GM18520 (cell line): ENCODE results near the gene SRRM3.
"Not testable (repeated sequence)": the region's sequence is repeated elsewhere in the genome, so short reads cannot be mapped to it uniquely, and the experiment has no call there.

Experiments used
- ATAC-seq: cut with Tn5 transposase; IDR thresholded peaks from one replicate; pipeline ENCODE4 v1.9.1; 2021; ENCODE audit not compliant: unreplicated experiment

The SRRM3 gene

DNA sequence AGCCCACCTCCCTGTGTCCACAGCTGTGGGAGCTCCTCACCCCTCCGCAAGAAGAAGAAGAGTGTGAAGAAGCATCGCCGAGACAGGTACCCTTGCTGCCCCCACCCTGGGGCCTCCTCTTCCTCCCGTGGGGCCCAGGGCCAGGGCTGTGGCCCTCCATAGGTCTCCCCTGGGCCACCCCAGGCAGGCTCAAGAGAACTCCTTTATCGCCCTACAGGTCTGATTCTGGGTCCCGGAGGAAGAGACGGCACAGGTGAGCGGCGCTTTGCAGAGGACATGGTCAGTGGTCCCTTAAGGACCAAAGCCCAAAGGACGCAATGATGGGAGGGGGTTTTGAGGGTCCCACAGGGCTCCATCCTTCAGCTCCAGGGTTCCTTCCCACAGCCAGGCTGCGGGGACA lies 59.6 kb downstream of the SRRM3 start:
- ATAC-seq = no peak

DNA sequence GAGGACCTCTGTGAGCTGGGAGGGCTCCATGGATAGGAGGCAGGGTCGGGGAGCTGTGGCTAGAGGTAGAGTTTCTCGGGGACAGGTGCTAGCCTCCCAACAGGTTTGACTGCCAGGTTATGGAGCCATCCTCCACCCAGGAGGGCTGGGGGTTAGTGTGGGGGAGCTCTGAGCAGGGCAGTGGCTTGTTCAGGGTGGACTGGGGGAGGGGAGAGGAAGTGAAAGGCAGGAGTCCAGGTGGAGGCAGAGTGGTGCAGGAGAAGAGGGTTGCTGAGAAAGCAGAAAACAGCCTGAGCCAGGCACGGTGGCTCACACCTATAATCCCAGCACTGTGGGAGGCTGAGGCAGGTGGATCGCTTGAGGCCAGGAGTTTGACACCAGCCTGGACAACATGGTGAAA lies 60.2 kb downstream of the SRRM3 start:
- ATAC-seq = no peak

DNA sequence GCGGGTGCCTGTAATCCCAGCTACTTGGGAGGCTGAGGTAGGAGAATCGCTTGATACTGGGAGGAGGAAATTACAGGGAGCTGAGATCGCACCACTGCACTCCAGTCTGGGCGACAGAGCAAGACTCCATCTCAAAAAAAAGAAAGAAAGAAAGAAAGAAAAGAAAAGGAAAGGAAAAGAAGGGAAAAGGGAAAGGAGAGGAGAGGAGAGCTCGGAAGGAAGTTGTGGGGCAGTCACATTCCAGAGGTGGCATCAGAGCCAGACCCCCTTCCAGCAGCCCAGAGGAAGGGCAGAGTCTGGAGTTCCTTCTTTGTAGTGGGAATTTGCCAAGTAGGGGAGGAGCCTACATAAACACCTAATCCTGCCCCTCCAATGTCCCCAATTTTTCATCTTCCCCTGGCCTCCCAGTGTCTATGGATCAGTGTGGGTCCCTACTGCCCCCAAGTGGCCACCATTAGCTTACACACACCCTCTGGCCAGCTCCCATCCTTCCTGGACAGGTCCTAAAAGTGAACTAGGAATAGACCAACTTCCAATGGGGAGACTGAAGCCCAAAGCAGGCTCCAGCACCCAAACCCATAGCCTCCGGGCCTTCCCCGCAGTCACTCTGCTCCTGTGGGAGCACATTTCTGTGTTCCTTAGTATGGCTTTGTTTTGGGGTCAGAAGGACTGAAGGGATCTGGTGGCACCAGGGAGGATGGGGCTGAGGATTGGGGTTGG lies 61.1 kb downstream of the SRRM3 start:
- ATAC-seq = no peak

DNA sequence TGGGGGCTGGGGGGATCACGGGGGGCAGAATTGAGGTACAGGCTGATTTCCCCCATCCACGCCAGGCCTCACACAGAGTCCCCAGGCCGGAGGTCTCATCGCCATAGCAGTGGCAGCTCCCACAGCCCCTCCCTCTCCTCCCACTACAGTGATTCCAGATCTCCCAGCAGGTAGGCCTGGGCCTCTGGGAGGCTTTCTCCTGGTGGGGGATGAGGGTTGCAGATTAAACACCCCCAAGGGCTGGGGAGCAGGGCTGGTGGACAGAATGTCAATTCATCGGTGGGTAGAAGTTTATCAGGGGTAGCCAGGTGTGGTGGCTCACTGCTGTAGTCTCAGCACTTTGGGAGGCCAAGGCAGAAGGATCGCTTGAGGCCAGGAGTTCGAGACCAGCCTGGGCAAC lies 63.6 kb downstream of the SRRM3 start:
- ATAC-seq = no peak

DNA sequence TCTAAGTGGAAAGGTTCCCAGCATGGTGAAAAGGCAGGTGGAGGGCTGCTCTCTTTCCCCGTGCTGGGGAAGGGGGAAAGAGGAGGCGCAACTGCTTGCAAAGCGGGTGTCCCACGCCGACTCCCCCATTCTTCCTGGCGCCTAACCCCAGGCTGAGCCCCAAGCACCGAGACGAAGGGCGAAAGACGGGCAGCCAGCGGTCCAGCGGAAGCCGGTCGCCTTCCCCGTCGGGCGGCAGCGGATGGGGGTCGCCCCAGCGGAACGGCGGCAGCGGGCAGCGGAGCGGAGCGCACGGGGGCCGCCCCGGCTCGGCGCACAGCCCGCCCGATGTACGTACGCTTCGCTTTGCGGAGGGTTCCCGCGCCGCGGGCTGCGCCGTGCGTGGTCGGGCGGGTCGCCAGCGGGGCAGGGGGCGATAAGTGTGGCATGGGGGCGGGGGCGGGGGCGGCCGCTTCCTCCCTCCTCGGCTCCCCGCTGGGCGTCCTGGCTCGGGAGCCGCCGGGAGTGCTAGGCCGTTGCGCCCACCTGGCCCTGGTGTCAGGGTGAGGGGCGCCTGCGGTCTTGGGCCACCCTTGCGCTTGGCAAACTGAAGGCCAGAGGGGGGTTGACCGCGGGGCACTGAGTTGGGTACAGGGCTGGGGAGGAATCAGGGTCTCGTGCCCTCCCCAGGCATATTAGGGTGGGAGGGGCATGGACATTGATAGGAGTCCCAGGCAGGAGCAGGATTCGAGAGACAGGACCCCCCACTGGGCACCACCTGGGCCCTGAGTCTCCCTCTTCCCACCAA lies 65.6 kb downstream of the SRRM3 start:
- no peak for ATAC-seq

DNA sequence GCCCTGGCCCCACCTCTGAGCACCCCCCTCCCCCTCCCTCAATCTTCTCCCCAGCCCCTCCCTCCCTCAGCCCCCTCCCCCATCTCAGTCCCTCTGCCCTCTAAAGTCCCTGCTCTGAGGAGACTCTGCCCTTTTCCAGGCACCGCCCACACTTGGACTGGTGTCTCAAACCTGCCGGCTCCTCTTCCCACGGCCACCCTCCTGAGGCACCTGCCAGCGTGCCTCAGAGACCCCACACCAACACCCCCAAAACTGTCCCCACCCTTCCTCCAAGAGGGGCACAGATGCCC lies 66.1 kb downstream of the SRRM3 start:
- no peak for ATAC-seq

DNA sequence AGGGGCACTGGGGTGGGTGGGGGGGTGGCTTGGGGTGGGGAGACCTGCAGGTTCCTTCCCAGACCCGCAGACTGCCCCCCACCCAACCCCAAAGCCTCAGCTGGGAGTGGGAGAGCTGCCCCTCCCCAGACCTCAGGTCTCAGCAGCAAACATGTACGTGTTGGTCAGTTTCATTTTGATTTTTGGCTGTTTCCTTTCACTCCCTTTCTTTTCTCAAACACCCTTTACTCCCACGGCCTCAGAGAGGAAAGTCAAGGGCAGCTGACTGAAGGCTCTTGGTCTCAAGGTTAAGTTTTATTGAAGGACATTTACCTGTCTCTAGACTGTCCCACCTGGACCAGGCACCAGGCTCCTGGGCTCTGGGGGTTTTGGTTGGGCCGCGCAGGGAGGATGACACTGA lies 66.7 kb downstream of the SRRM3 start:
- no peak for ATAC-seq

DNA sequence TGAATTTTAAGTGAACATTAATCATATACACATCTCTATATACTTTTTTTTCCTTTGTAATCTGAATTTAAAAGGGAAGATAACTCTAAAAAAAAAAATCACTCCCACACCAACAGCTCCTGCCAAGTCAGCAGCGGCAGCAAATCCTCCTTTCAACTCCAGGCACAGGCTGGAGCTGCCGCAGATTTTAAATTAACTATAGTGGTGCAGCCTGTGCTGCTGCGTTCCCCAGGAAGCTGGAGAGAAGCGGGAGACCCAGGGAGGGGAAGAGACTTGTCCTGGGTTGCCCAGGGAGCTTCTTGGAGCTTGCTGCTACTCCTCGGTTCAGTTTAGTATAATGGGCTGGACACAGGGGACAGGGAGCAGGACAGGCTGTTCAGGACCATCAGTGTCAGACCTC lies 68.2 kb downstream of the SRRM3 start:
- no peak for ATAC-seq

DNA sequence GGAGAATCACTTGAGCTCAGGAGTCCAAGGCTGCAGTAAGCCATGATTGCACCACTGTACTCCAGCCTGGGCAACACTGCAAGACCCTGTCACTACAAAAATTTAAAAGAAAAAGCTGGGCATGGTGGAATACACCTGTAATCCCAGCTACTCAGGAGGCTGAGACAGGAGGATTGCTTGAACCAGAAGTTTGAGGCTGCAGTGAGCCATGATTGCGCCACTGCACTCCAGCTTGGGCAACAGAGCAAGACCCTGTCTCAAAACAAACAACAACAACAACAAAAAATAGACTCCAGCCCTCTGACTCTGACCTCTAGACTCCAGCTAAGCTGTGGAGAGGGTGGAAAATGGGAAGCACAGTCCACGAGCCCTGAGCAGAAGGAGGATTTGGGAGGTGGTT lies 69.7 kb downstream of the SRRM3 start:
- not testable (repeated sequence) for ATAC-seq

DNA sequence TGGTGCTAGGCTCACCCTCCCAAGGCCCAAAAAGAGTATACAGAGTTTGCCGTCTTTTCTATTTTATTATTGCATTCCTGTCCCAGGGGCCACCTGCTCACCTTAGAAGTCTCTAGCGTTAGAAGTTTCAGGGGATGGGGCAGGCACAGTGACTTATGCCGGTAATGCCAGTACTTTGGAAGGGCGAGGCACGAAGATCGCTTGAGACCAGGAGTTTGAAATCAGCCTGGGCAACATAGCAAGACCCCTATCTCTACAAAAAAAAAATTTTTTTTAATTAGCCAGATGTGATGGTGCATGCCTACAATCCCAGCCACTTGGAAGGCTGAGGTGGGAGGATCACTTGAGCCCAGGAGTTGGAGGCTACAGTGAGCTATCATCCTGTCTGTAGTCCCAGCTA lies 70.4 kb downstream of the SRRM3 start:
- no peak for ATAC-seq

DNA sequence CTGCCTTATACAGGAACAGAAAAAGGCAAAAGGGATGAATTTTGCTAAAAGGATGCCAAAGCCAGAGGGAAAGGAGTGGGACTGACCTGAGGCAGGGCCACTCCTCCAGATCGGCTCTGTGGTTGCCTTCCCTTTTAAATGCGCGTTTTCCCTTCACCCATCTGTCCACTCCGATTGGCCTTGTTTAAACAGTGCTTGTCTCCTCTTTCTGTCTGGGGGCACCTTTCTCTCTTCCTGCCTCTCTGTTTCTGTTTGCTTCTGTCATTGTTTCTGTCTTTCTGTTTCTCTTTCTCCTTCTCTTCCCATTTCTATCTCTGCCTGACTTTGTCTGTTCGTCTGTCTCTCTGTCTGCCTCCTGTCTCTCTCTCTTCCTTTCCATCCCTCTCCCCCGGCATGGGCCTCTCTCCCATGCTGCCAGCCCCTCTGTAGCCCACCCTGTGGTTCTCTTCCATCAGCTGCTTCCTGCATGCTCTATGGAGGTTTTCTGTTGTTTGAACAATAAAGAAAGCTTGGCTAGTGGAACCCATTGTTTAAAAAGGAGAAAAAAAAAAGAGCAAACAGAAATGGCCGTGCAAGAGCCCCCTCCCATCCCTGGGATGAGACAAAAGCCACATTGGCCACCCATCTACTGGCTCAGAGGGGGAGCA lies 71.3 kb downstream of the SRRM3 start:
- ATAC-seq = no peak

DNA sequence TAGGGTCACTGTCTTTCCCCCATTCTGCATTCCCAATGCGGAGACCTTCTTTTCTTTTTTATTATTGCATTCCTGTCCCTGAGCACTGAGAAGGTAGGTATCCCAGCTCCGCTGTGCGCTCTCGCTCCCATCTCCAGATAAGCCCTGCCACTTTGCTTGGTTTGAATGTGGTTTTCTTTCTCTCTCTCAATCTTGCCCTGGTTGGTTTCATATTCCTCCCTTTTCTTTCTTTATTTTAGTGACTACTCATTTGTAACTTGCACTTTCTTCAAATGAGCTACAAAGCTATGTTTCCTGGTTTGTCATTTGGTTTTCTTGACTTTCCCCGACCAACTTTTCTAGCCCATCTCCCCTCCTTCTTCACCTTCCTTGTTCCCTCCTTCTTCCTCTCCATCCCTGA lies 71.8 kb downstream of the SRRM3 start:
- ATAC-seq = no peak

DNA sequence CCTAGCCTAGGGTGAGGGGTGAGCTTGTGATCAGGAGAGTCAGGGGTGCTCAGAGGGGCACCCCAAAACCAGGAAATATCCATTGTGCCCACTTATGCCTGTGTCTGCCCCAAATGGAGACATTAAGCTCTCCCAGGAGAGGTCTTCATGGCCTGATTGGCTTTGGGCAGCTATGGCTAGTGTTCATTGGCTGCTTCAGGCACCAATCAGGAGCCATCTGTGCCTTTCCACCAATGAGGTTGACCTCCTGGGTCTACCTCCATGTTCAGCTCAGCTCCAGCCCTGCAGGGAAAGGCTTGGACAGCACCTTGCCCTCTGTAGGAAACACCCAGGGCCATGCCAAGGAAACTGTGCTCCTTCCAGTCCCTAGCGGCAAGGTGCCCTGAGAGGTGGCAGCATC lies 76.8 kb downstream of the SRRM3 start:
- ATAC-seq = no peak

DNA sequence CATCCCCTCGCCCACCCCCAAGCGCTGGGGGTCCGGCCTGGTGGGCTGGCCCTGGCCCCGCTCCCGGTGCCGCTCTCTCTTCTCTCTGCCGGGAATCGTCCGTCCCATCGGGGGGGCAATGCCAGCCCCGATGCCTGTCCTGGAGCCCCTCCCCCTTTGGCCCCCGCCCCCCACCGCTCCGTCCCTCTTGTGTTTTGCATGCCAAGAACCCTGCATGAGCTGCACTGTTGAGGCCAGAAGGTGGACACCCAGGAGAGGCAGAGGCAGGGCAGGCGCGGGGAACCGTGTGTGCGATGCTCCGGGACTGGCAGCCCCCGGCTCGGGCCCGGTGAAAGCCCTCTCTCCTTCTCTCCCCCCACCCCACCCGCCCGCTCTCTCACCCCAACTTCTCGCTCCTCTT lies 78.7 kb downstream of the SRRM3 start:
- no peak for ATAC-seq

DNA sequence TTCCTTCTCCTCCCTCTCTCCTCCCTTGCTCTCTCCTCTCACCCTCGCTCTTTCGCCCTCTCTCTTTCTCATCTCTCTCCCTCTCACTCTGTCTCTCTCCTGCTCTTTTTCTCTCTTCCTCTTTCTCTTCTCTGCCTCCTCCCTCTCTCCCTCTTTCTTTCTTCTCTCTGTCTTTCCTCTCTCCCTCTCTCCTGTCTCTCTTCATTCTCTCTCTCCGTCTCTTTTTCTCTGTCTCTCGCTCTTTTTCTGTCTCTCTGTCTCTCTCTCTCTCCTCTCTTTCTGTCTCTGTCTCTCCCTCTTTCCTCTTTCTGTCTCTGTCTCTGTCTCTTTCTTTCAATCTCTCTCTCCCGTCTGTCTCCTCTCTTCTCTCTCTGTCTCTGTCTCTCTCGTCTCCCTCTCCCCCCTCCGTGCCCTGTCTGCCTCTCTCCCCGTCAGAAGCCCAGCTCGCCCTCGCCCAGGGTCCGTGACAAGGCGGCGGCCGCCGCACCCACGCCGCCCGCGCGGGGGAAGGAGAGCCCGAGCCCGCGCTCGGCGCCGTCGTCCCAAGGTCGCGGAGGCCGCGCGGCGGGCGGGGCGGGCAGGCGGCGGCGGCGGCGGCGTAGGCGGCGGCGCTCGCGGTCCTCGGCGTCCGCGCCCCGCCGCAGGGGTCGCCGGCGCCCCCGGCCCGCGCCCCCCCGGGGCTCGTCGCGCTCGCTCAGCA lies 79.5 kb downstream of the SRRM3 start:
- ATAC-seq = no peak

DNA sequence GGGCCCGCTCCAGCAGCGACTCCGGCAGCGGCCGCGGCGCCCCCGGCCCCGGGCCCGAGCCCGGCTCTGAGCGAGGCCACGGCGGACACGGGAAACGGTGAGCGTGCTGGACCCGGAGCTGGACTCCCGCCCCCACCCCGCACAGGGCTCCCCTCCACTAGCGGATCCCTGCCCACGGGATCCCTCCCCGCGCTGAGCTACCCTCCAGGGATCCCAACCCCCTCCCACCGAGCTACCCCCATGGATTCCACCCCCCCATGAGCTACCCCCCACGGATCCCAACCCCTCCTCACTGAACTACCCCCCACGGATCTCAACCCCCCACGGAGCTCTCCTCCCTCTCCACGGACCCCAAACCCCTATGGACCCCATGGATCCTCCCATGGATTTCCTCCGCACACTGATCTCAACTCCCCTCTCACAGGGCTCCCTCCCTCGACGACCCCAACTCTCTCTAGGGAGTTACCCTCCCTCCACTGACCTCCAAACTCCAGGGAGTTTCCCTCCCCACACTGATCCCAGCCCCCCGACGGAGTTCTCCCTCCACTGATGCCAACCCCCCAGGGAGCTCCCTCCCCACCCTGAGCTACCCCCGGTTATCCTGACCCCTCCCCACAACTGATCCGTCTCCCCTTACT lies 80.1 kb downstream of the SRRM3 start:
- no peak for ATAC-seq

DNA sequence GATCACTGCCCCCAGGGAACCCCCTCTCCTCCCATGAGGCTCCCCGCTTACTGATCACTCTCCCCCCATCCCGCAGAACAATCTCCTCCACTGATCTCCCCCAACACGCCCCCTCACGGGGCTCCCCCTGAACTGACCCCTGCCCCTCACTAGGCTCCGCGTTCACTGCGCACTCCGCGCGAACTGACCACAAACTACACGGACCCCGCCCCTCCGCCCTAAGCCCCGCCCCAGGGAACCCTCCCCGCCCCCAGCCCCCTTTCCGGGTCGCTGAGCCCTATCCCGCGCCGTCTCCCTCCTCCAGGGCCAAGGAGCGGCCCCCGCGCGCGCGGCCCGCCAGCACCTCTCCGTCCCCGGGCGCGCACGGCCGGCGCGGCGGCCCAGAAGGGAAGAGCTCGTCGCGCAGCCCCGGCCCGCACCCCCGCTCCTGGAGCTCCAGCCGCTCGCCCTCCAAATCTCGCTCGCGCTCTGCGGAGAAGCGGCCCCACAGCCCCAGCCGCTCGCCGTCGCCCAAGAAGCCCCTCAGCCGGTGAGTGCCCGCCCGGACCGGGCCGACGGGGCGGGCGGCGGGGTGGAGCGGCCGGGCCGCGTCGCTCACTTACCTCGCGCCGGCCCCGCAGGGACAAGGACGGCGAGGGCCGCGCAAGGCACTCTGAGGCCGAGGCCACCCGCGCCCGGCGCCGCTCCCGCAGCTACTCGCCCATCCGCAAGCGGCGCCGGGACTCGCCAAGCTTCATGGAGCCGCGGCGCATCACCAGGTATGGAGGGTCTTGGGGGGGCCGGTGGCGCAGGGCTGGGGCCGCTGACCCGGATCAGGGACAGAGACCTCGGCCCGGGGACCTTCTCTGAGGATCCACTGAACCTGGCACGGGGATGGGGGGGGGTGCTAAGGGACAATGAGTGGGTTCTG lies 80.9 kb downstream of the SRRM3 start:
- ATAC-seq = no peak

DNA sequence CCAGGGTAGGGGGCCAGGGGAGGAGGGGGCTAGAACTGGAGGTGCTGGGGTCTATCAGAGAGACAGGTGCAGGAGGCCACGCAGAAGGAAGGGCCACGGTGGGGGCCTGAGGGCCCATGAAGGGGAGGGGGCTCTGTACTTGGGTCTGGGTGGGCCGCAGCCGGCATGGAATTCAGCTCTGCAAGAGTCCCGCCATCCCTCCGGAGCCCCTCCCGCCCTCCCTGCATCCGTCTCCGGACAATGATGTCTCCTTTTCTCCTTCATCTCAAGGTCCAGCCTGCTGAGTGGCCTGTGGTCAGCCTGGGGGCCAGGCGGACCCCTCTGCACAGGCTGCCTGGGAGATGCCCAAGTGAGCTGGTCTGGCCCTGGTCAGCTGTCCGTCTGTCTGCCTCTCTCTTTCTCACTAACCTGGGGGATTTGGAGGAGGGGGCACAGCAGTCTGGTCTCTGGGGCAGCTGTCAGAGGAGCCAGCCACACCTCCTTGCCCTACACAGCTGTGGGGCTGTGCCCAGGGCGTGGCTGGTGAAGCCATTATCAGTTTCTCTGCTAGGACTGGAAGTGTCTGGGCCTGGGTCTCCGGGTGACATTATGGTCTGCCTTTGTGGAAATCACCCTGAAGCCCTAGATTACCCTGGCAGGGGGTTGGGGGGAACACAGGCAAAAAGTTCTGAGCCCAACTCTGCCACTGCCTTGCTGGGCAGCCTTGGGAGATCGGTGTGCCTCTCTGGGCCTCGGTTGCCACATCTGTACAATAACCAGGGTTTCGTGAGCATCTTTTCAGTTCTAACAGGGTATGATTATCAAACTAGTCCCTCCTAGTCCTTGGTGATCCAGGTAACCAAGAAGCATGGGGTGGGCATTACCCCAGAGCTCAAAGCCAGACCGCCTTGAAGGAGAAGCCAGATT lies 81.8 kb downstream of the SRRM3 start:
- ATAC-seq = no peak
